H1 (cell line): Measurements from ENCODE around the gene MS4A7. TPM values are rescaled to one million over a fixed set of nuclear protein-coding genes. Genes with fewer than 3 reads are reported as not detected.

Experiments
- CTCF ChIA-PET: fragments of 300-600 bp; sonication (Branson Sonifier 250); formaldehyde crosslinking; loops from one replicate; lab custom pipeline; 2021; ENCODE audit not compliant: partially characterized antibody; lab: Charles Lee
- POLR2A ChIA-PET: fragments of 300-600 bp; sonication (Branson Sonifier 250); formaldehyde crosslinking; loops from one replicate; lab custom pipeline; 2021; ENCODE audit warnings: inconsistent platforms; ENCODE audit not compliant: partially characterized antibody; lab: Charles Lee
- DNase-seq, 2 experiments: peaks; one replicate each; pipeline versions ENCODE4 v3.0.0 to v3.0.0-alpha.2; 2010 to 2022; ENCODE audit warnings: low spot score in 2 of 2, low read depth in 1 of 2, mixed read lengths in 1 of 2
- FAIRE-seq: peaks from 2 replicates; lab custom pipeline; 2011; peaks lifted over from hg19 to GRCh38; lab: Jason Lieb, UNC
- H2AFZ ChIP-seq: 2 replicates; pipeline ENCODE4 v1.8.1; 2012; ENCODE audit warnings: low read length, inconsistent platforms
- H2AK5ac ChIP-seq: 2 replicates; pipeline ENCODE4 v1.6.1; 2013; ENCODE audit warnings: low read depth, low read length
- H2BK120ac ChIP-seq: replicated peaks from 2 replicates; pipeline ENCODE3; 2013; ENCODE audit warnings: low read depth, low read length, inconsistent platforms
- H2BK12ac ChIP-seq: 2 replicates; pipeline ENCODE4 v1.6.1; 2013; ENCODE audit warnings: low read depth, low read length
- H2BK15ac ChIP-seq: 2 replicates; pipeline ENCODE4 v1.6.1; 2013; ENCODE audit warnings: low read length
- H2BK20ac ChIP-seq: 2 replicates; pipeline ENCODE4 v1.6.1; 2013; ENCODE audit warnings: low read length
- H2BK5ac ChIP-seq: 2 replicates; pipeline ENCODE4 v1.6.1; 2013; ENCODE audit warnings: low read depth, low read length
- H3K14ac ChIP-seq: 2 replicates; pipeline ENCODE4 v1.6.1; 2013; ENCODE audit warnings: inconsistent platforms; ENCODE audit not compliant: insufficient read length
- H3K18ac ChIP-seq: 2 replicates; pipeline ENCODE4 v1.6.1; 2013; ENCODE audit warnings: low read length; ENCODE audit errors: extremely low read depth
- H3K23ac ChIP-seq: 2 replicates; pipeline ENCODE4 v1.6.1; 2013; ENCODE audit warnings: inconsistent platforms; ENCODE audit not compliant: insufficient read length
- H3K23me2 ChIP-seq: 2 replicates; pipeline ENCODE4 v1.6.1; 2013; ENCODE audit warnings: low read depth, low read length
- H3K27ac ChIP-seq: 2 replicates; pipeline ENCODE4 v1.6.1; 2011; ENCODE audit warnings: low read depth, low read length, inconsistent platforms
- H3K27me3 ChIP-seq, 4 experiments: replicated peaks in 1 of 4; 1 replicate in 1 of 4; 2 replicates in 3 of 4; pipeline versions ENCODE4 v1.6.1 to v1.8.1; 2011 to 2013; ENCODE audit warnings: low read length in 3 of 4, mild to moderate bottlenecking in 3 of 4, inconsistent platforms in 2 of 4, mixed read lengths in 2 of 4, moderate library complexity in 1 of 4; ENCODE audit not compliant: control insufficient read depth in 3 of 4, insufficient read depth in 3 of 4; ENCODE audit errors: extremely low read depth in 1 of 4
- H3K36me3 ChIP-seq, 4 experiments: 2 replicates each; pipeline versions ENCODE4 v1.6.1 to v1.8.1; 2011 to 2013; ENCODE audit warnings: mild to moderate bottlenecking in 4 of 4, low read length in 3 of 4, moderate library complexity in 2 of 4, control low read depth in 1 of 4, inconsistent platforms in 1 of 4; ENCODE audit not compliant: insufficient read depth in 4 of 4, control insufficient read depth in 2 of 4
- H3K4ac ChIP-seq: replicated peaks from 2 replicates; pipeline ENCODE3; 2013; ENCODE audit warnings: low read length, low read depth, mixed read lengths, inconsistent platforms; ENCODE audit not compliant: insufficient read length
- H3K4me1 ChIP-seq, 4 experiments: replicated peaks in 1 of 4; 1 replicate in 1 of 4; 2 replicates in 3 of 4; pipeline versions ENCODE4 v1.6.1 to v1.8.1; 2011 to 2013; ENCODE audit warnings: low read length in 3 of 4, inconsistent platforms in 2 of 4, mixed read lengths in 1 of 4; ENCODE audit not compliant: insufficient read depth in 4 of 4, control insufficient read depth in 3 of 4
- H3K4me2 ChIP-seq, 2 experiments: 2 replicates each; pipeline versions ENCODE4 v1.6.1 to v1.8.1; 2011 to 2013; ENCODE audit warnings: low read depth in 2 of 2, low read length in 2 of 2, control low read depth in 1 of 2, inconsistent platforms in 1 of 2, mild to moderate bottlenecking in 1 of 2; ENCODE audit not compliant: insufficient read depth in 1 of 2
- H3K4me3 ChIP-seq, 4 experiments: fragments of 200-600, 300-600 bp in 1 of 4; sonication (generic), shearing (Covaris generic), sonication (Bioruptor Twin) in 1 of 4; 2 replicates each; pipeline versions ENCODE4 v1.5.1 to v1.8.1; 2011 to 2016; ENCODE audit warnings: low read length in 4 of 4, low read depth in 3 of 4, control low read depth in 2 of 4, inconsistent platforms in 2 of 4, mild to moderate bottlenecking in 2 of 4, mixed read lengths in 1 of 4, moderate library complexity in 1 of 4; ENCODE audit not compliant: insufficient read depth in 2 of 4; ENCODE audit errors: extremely low read depth in 1 of 4
- H3K56ac ChIP-seq: replicated peaks from 2 replicates; pipeline ENCODE3; 2013; ENCODE audit warnings: low read depth, mild to moderate bottlenecking, mixed read lengths, low read length, inconsistent platforms; ENCODE audit not compliant: insufficient read length
- H3K79me1 ChIP-seq: 2 replicates; pipeline ENCODE4 v1.6.1; 2013; ENCODE audit warnings: low read depth, low read length, control low read depth
- H3K79me2 ChIP-seq, 2 experiments: 2 replicates each; pipeline versions ENCODE4 v1.6.1 to v1.8.1; 2012 to 2013; ENCODE audit warnings: low read length in 2 of 2, mild to moderate bottlenecking in 2 of 2, inconsistent platforms in 1 of 2; ENCODE audit not compliant: insufficient read depth in 2 of 2, control insufficient read depth in 1 of 2
- H3K9ac ChIP-seq, 4 experiments: replicated peaks in 1 of 4; 1 replicate in 1 of 4; 2 replicates in 3 of 4; pipeline versions ENCODE4 v1.6.1 to v1.8.1; 2011 to 2013; ENCODE audit warnings: low read depth in 3 of 4, low read length in 3 of 4, control low read depth in 2 of 4, mild to moderate bottlenecking in 2 of 4, moderate library complexity in 2 of 4, inconsistent platforms in 1 of 4; ENCODE audit errors: extremely low read depth in 1 of 4
- H3K9me3 ChIP-seq, 2 experiments: 2 replicates each; pipeline versions ENCODE4 v1.6.1 to v1.8.1; 2012 to 2013; ENCODE audit warnings: mild to moderate bottlenecking in 2 of 2, moderate library complexity in 2 of 2, control low read depth in 1 of 2, inconsistent platforms in 1 of 2, low read depth in 1 of 2, low read length in 1 of 2, mixed read lengths in 1 of 2; ENCODE audit not compliant: insufficient read depth in 2 of 2
- H4K20me1 ChIP-seq, 2 experiments: replicated peaks in 1 of 2; 2 replicates each; pipeline versions ENCODE3 to v1.8.1; 2011 to 2013; ENCODE audit warnings: inconsistent platforms in 2 of 2, low read length in 2 of 2, mild to moderate bottlenecking in 1 of 2; ENCODE audit not compliant: insufficient read depth in 2 of 2, control insufficient read depth in 1 of 2
- H4K5ac ChIP-seq: 2 replicates; pipeline ENCODE4 v1.6.1; 2013; ENCODE audit warnings: low read length, low read depth, mixed read lengths, inconsistent platforms; ENCODE audit not compliant: insufficient read length
- H4K8ac ChIP-seq: 2 replicates; pipeline ENCODE4 v1.8.0; 2013; ENCODE audit warnings: mild to moderate bottlenecking, moderate library complexity, low read length, inconsistent platforms; ENCODE audit not compliant: insufficient read depth; ENCODE audit errors: extremely low read depth
- H4K91ac ChIP-seq: replicated peaks from 2 replicates; pipeline ENCODE3; 2013; ENCODE audit warnings: low read length, mixed read lengths, inconsistent platforms; ENCODE audit not compliant: insufficient read length
- CBX8 ChIP-seq: fragments of 300-800, 300-1000 bp; sonication (generic); IDR thresholded peaks from 2 replicates; pipeline ENCODE4 v1.7.1; 2016; ENCODE audit warnings: low read depth, low read length, borderline replicate concordance
- CHD1 ChIP-seq: IDR thresholded peaks from 2 replicates; pipeline ENCODE4 v1.6.1; 2012; ENCODE audit warnings: low read depth, low read length, improper control_type of control experiment
- EZH2 ChIP-seq: fragments of 200-600 bp; sonication (generic); IDR thresholded peaks from 2 replicates; pipeline ENCODE4 v1.7.1; 2012; ENCODE audit warnings: low read depth, mild to moderate bottlenecking, moderate library complexity, low read length, inconsistent platforms; ENCODE audit not compliant: severe bottlenecking
- GTF2F1 ChIP-seq: IDR thresholded peaks from 2 replicates; pipeline ENCODE4 v1.6.1; 2012; ENCODE audit warnings: low read depth, low read length, improper control_type of control experiment, borderline replicate concordance
- KDM4A ChIP-seq: IDR thresholded peaks from one replicate; pipeline ENCODE4 v1.7.1; 2012; ENCODE audit warnings: low read depth, mild to moderate bottlenecking, moderate library complexity, low read length, inconsistent platforms; ENCODE audit not compliant: severe bottlenecking
- NRF1 ChIP-seq: IDR thresholded peaks from 2 replicates; pipeline ENCODE4 v1.6.1; 2011; ENCODE audit warnings: mild to moderate bottlenecking, low read depth, low read length, improper control_type of control experiment
- POLR2A ChIP-seq, 2 experiments: IDR thresholded peaks; 1 replicate in 1 of 2; 2 replicates in 1 of 2; pipeline ENCODE4 v1.6.1; 2011; ENCODE audit warnings: low read depth in 2 of 2, low read length in 2 of 2, mild to moderate bottlenecking in 2 of 2; ENCODE audit errors: control extremely low read depth in 1 of 2
- RAD21 ChIP-seq, 2 experiments: IDR thresholded peaks in 1 of 2; conservative IDR thresholded peaks in 1 of 2; 2 replicates each; pipeline ENCODE4 v1.6.1; 2011; ENCODE audit warnings: low read depth in 2 of 2, low read length in 2 of 2, improper control_type of control experiment in 1 of 2, inconsistent platforms in 1 of 2, mild to moderate bottlenecking in 1 of 2, moderate library complexity in 1 of 2
- RFX5 ChIP-seq: IDR thresholded peaks from 2 replicates; pipeline ENCODE4 v1.6.1; 2011; ENCODE audit warnings: low read depth, low read length, improper control_type of control experiment, borderline replicate concordance
- SAP30 ChIP-seq: fragments of 300-600 bp; sonication (generic); IDR thresholded peaks from 2 replicates; pipeline ENCODE4 v1.7.1; 2012; ENCODE audit warnings: low read length, moderate library complexity, mild to moderate bottlenecking, inconsistent platforms; ENCODE audit not compliant: insufficient read depth, insufficient replicate concordance
- SP4 ChIP-seq: IDR thresholded peaks from 2 replicates; pipeline ENCODE4 v1.6.1; 2012; ENCODE audit warnings: low read length, inconsistent platforms
- WGBS, 2 experiments: shearing (Covaris generic) in 1 of 2; methylation state at CpG; one replicate each; pipeline versions ENCODE4 v1.1.6 to v1.1.7; 2013 to 2015; ENCODE audit warnings: low lambda C conversion rate in 2 of 2, mixed read lengths in 2 of 2, inconsistent platforms in 1 of 2, low coverage in 1 of 2, missing lambda C conversion rate in 1 of 2; ENCODE audit not compliant: insufficient replicate concordance in 2 of 2, insufficient coverage in 1 of 2, insufficient read length in 1 of 2; ENCODE audit errors: extremely low coverage in 1 of 2, missing lambda C conversion rate in 1 of 2; 5-methylcytosine and 5-hydroxymethylcytosine counted together
- polyA plus RNA-seq, 7 experiments: library from polyadenylated mRNA; depleted of rRNA in 3 of 7; stranded (reverse) in 5 of 7; unstranded in 2 of 7; fragments of >200 nt in 5 of 7; fragments of 200-250 nt in 2 of 7; gene quantifications; 1 replicate in 5 of 7; 2 replicates in 1 of 7; 4 replicates in 1 of 7; pipeline versions ENCODE4 v1.2.1 to v1.2.3, GENCODE V29; 2011 to 2013; ENCODE audit warnings: missing spikeins in 2 of 7, mixed read lengths in 2 of 7
- total RNA-seq: library from RNA; stranded (reverse); fragmentation: NEBNext Ultra II Directional; extraction: Animal tissue kit (Norgen Biotek cat#: 25700); gene quantifications from 2 replicates; pipeline ENCODE4 v1.2.1, GENCODE V29; 2021
- TF ChIP-seq, protein P1 (sequence below): IDR thresholded peaks from 2 replicates; pipeline ENCODE4 v1.6.1; 2011; ENCODE audit warnings: low read depth, mild to moderate bottlenecking, low read length; ENCODE audit not compliant: insufficient read depth
- TF ChIP-seq, protein P2 (sequence below): IDR thresholded peaks from 2 replicates; pipeline ENCODE4 v1.6.1; 2012; ENCODE audit warnings: inconsistent platforms

The MS4A7 gene
- total and polyA plus RNA-seq, 2 of the 8 experiments (the other 6 are each of a cell fraction or from before 2014, with no cell fraction given), result not detected

DNA sequence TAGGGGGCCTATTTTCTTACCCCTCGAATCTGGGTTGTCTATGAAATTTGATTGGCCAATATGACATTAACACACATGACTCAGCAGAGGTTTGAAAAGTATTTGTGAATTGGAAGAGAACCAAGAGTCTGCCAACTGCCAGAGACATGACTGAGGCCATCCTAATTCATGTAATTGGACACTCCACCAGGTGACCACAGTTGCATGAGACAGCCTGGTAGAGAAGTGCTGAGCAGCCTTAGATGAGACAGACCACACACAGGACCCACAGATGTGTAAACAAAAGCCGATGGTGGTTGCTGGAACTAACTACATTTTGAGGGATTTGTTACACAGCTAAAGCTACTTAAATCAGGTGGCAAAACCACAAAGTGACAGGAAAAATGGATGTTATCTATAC is 50.2 kb downstream of the MS4A7 start:
- no peak overlapping the region for H4K91ac ChIP-seq
- H2BK20ac ChIP-seq, result no peak overlapping the region
- H3K9ac ChIP-seq, result no peak overlapping the region
- no peak overlapping the region for H3K4me2 ChIP-seq
- 95% methylated on average over 2 of the region's 2 CpGs; no CpG with 5 or more reads in 1 of the 2 experiments for WGBS, 2 experiments
- no peaks in the 10 kb centered on the region for H3K79me1 ChIP-seq
- H3K14ac ChIP-seq, result no peak overlapping the region
- H2BK15ac ChIP-seq, result no peak overlapping the region
- no peak overlapping the region for H2BK120ac ChIP-seq
- no peak overlapping the region for H2AFZ ChIP-seq
- no peak overlapping the region for H3K27ac ChIP-seq
- H4K8ac ChIP-seq, result no peak overlapping the region
- H3K18ac ChIP-seq, result no peak overlapping the region
- H3K79me2 ChIP-seq, result no peaks in the 10 kb centered on the region
- no peak for DNase-seq
- H3K4ac ChIP-seq, result no peak overlapping the region
- no peaks in the 10 kb centered on the region for H3K36me3 ChIP-seq
- H3K23me2 ChIP-seq, result no peaks in the 10 kb centered on the region
- no peak overlapping the region for H2AK5ac ChIP-seq
- H3K4me1 ChIP-seq, result peaks cover 0 to 1% (median 0%) of the 10 kb centered on the region in 4 experiments; a peak in 1 of 7 replicates
- H4K5ac ChIP-seq, result no peak overlapping the region
- no peaks in the 10 kb centered on the region for H3K27me3 ChIP-seq
- H2BK5ac ChIP-seq, result no peak overlapping the region
- H3K9me3 ChIP-seq, result no peaks in the 10 kb centered on the region
- FAIRE-seq, result no peak
- no peak overlapping the region for H3K56ac ChIP-seq
- no peak overlapping the region for H3K4me3 ChIP-seq
- no peak overlapping the region for H3K23ac ChIP-seq
- no peak overlapping the region for H2BK12ac ChIP-seq
- no peaks in the 10 kb centered on the region for H4K20me1 ChIP-seq
- POLR2A ChIA-PET, result no interaction called here
- CTCF ChIA-PET, result interaction anchor here (0.6 kb wide), 1 partner anchor 10 kb away, joined by 3 read pairs; no protein-coding TSS in a partner anchor
- no peak for TF ChIP-seq KDM4A
- TF ChIP-seq, protein P1, sequence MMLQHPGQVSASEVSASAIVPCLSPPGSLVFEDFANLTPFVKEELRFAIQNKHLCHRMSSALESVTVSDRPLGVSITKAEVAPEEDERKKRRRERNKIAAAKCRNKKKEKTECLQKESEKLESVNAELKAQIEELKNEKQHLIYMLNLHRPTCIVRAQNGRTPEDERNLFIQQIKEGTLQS, result no peak
- no peak for TF ChIP-seq RAD21 (IDR thresholded peaks at IDR 0.05 in 1 of 2, conservative IDR thresholded peaks at IDR 0.05 in 1 of 2; ENCODE audit: low read depth in 2 of 2, low read length in 2 of 2)
- TF ChIP-seq CBX8, result no peak
- TF ChIP-seq, protein P2, sequence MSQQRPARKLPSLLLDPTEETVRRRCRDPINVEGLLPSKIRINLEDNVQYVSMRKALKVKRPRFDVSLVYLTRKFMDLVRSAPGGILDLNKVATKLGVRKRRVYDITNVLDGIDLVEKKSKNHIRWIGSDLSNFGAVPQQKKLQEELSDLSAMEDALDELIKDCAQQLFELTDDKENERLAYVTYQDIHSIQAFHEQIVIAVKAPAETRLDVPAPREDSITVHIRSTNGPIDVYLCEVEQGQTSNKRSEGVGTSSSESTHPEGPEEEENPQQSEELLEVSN, result no peak
- no peak for TF ChIP-seq POLR2A (IDR thresholded peaks at IDR 0.05; ENCODE audit: control extremely low read depth in 1 of 2, low read depth in 2 of 2, low read length in 2 of 2)
- no peak for TF ChIP-seq EZH2
- TF ChIP-seq SP4, result no peak
- TF ChIP-seq CHD1, result no peak
- TF ChIP-seq SAP30, result no peak
- TF ChIP-seq RFX5, result no peak
- TF ChIP-seq NRF1, result no peak
- no peak for TF ChIP-seq GTF2F1
